Smooth muscle cell (in vitro differentiated cells): ENCODE data around the gene INTS14. TPM values are rescaled to one million over a fixed set of nuclear protein-coding genes. Genes with fewer than 3 reads are reported as not detected.

Experiments used
- DNase-seq: peaks from one replicate; lab custom pipeline; 2025; ENCODE audit not compliant: unreplicated experiment; lab: John Stamatoyannopoulos, UW
- H2AFZ ChIP-seq: fragments of 200-600 bp; sonication (generic); 2 replicates; pipeline ENCODE4 v1.6.0; 2016; ENCODE audit warnings: antibody characterized with exemption, low read depth, mild to moderate bottlenecking
- H3F3A ChIP-seq: fragments of 200-600 bp; sonication (generic); 2 replicates; pipeline ENCODE4 v1.6.0; 2017; ENCODE audit warnings: antibody characterized with exemption, low read depth
- H3K27ac ChIP-seq: fragments of 200-600 bp; sonication (generic); 2 replicates; pipeline ENCODE4 v1.5.1; 2016; ENCODE audit warnings: low read depth, mild to moderate bottlenecking
- H3K27me3 ChIP-seq: fragments of 200-600 bp; sonication (generic); 2 replicates; pipeline ENCODE4 v1.6.1; 2016; ENCODE audit warnings: low read depth, mild to moderate bottlenecking
- H3K36me3 ChIP-seq: fragments of 200-600 bp; sonication (generic); 2 replicates; pipeline ENCODE4 v1.5.1; 2016; ENCODE audit warnings: low read depth
- H3K4me1 ChIP-seq: fragments of 200-600 bp; sonication (generic); 2 replicates; pipeline ENCODE4 v1.5.1; 2016; ENCODE audit warnings: low read depth
- H3K4me2 ChIP-seq: fragments of 200-600 bp; sonication (generic); 2 replicates; pipeline ENCODE4 v1.6.0; 2016; ENCODE audit warnings: mild to moderate bottlenecking
- H3K4me3 ChIP-seq: fragments of 200-600 bp; sonication (generic); 2 replicates; pipeline ENCODE4 v1.5.1; 2016; ENCODE audit warnings: mild to moderate bottlenecking
- H3K79me2 ChIP-seq: fragments of 200-600 bp; sonication (generic); 2 replicates; pipeline ENCODE4 v1.6.0; 2016; ENCODE audit warnings: low read depth, mild to moderate bottlenecking
- H3K9ac ChIP-seq: fragments of 200-600 bp; sonication (generic); 2 replicates; pipeline ENCODE4 v1.6.0; 2016; ENCODE audit warnings: low read depth
- H3K9me3 ChIP-seq: fragments of 200-600 bp; sonication (generic); replicated peaks from 2 replicates; pipeline ENCODE4 v1.5.1; 2016; ENCODE audit warnings: low read depth
- H4K20me1 ChIP-seq: fragments of 200-600 bp; sonication (generic); 2 replicates; pipeline ENCODE4 v1.6.0; 2016; ENCODE audit warnings: low read depth
- WGBS: methylation state at CpG from one replicate; pipeline ENCODE4 v1.1.7; 2016; ENCODE audit warnings: low lambda C conversion rate; 5-methylcytosine and 5-hydroxymethylcytosine counted together
- polyA plus RNA-seq: library from polyadenylated mRNA; unstranded; fragments of >200 nt; fragmentation: Nextera tagmentation; extraction: Ambion mirVana; gene quantifications from 2 replicates; pipeline ENCODE4 v1.2.1, GENCODE V29; 2016
- total RNA-seq: library from RNA; depleted of rRNA; stranded (reverse); fragments of >200 nt; gene quantifications from 2 replicates; pipeline ENCODE4 v1.2.3, GENCODE V29; 2014
- TF ChIP-seq, protein P1 (sequence below): fragments of 200-600 bp; sonication (generic); IDR thresholded peaks from 2 replicates; pipeline ENCODE4 v1.5.1; 2017; ENCODE audit warnings: borderline replicate concordance, mild to moderate bottlenecking, antibody characterized with exemption; ENCODE audit not compliant: insufficient read depth, poor library complexity, severe bottlenecking

Gene INTS14
- total RNA-seq (18.3 and 36.6 TPM in 2 replicates), polyA plus RNA-seq (21.2 and 22.5 TPM in 2 replicates)

DNA sequence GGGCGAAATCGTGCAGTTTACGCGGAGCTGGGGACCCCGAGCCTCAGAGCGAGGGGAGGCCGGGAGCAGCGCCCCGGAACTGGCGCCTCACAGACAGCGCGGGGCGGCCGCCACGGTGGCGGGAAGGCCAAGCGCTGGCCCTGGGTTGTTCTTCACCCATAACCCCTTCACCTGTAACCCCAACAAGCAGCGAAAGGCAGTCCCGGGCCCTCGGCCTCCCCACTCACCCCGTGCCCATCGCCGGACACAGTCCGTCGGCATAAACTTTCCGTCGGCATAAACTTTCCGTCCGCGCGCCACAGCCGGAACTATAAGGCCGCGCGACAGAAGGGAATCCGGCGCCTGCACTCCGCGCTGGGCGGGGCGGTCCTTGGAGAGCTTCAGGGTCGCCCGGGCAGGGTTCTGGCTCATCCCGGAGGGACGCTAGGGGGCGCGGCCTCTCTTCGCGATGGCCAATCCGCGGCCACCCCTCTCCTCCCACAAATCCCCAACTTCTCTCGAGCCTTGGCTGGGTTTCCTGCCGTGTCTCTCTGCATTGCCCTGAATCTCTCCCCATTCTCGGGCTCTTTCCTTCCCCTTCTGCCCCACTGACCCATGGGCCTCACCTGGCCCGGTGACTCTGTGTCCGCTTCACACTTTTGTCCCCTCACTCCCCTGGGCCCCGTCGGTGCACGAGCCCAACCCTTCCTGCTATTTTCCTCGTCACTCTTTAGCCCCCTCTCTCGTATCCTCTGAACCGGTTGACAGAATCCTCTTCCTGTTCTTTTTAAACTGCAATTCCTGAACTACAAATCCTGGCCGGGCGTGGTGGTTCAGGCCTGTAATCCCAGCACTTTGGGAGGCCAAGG is at the start of gene INTS14:
TSS of gene INTS14 (minus strand) at position 261 of the 848 bp plus-strand sequence. CDS start 3,751 bp downstream, outside the sequence.
- peaks cover 41% of the 10 kb centered on the region for H3K79me2 ChIP-seq
- TF ChIP-seq, protein P1, sequence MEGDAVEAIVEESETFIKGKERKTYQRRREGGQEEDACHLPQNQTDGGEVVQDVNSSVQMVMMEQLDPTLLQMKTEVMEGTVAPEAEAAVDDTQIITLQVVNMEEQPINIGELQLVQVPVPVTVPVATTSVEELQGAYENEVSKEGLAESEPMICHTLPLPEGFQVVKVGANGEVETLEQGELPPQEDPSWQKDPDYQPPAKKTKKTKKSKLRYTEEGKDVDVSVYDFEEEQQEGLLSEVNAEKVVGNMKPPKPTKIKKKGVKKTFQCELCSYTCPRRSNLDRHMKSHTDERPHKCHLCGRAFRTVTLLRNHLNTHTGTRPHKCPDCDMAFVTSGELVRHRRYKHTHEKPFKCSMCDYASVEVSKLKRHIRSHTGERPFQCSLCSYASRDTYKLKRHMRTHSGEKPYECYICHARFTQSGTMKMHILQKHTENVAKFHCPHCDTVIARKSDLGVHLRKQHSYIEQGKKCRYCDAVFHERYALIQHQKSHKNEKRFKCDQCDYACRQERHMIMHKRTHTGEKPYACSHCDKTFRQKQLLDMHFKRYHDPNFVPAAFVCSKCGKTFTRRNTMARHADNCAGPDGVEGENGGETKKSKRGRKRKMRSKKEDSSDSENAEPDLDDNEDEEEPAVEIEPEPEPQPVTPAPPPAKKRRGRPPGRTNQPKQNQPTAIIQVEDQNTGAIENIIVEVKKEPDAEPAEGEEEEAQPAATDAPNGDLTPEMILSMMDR: peak; percentile 53

DNA sequence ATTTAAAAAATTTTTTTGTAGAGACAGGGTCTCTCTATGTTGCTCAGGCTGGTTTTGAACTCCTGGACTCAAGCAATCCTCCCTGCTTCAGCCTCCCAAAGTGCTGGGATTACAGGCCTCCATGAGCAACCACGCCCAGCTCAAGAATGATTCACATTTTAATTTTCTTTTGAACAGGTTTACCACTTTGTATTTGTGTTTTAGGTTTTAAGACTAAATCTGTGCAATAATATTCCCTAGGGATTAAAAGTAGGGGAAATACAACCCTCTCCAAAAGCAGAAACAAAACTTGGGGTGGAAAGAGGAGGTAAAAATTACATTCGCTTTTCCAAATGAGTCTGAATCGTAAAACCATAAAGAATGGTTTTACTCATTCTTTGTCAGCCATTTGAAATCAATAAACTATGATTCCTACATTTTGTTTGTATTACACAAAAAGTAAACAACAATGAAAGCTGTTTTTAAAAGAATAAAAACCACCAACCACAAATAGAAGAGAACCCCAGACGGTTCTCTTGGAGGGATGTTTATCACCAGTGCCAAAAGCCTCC is 48.6 kb upstream of the INTS14 start:
- 95% methylated on average over 4 of the region's 4 CpGs for WGBS
- Histone ChIP-seq H2AFZ (no peak overlapping the region), H3K9me3 (no peaks in the 10 kb centered on the region), H3K4me3 (no peak overlapping the region), H3K4me1 (no peaks in the 10 kb centered on the region), H3K9ac (no peak overlapping the region), H3K27ac (no peak overlapping the region), H4K20me1 (no peaks in the 10 kb centered on the region), H3K36me3 (no peaks in the 10 kb centered on the region), H3K4me2 (no peak overlapping the region), H3F3A (no peaks in the 10 kb centered on the region), H3K27me3 (no peaks in the 10 kb centered on the region), H3K79me2 (no peaks in the 10 kb centered on the region)
- no peak for DNase-seq
- TF ChIP-seq, protein P1: no peak

More for the DNA sequence above, at the start of gene INTS14:
- H4K20me1 ChIP-seq: no peaks in the 10 kb centered on the region
- no peaks in the 10 kb centered on the region for H3K27me3 ChIP-seq
- DNase-seq: peak; percentile 91
- peaks cover 23% of the 10 kb centered on the region for H3K4me1 ChIP-seq
- peak within 1 kb of the TSS; percentile 97 for H2AFZ ChIP-seq
- H3K4me2 ChIP-seq: peak within 1 kb of the TSS; percentile 95
- H3K36me3 ChIP-seq: no peaks in the 10 kb centered on the region
- no peaks in the 10 kb centered on the region for H3K9me3 ChIP-seq
- H3K4me3 ChIP-seq: peak within 1 kb of the TSS; percentile 88
- WGBS: 3% methylated on average over 59 of the region's 64 CpGs
- H3F3A ChIP-seq: no peaks in the 10 kb centered on the region
- peak within 1 kb of the TSS; percentile 93 for H3K9ac ChIP-seq
- H3K27ac ChIP-seq: peak within 1 kb of the TSS; percentile 80

- no peak for DNase-seq
- no peak overlapping the region for H3K9ac ChIP-seq
- no peaks in the 10 kb centered on the region for H3K79me2 ChIP-seq
- H3K4me1 ChIP-seq: no peaks in the 10 kb centered on the region
- no peaks in the 10 kb centered on the region for H3K9me3 ChIP-seq
- H2AFZ ChIP-seq: no peak overlapping the region
- no peak overlapping the region for H3K27ac ChIP-seq
- H3K4me3 ChIP-seq: no peak overlapping the region
- H4K20me1 ChIP-seq: no peaks in the 10 kb centered on the region
- H3F3A ChIP-seq: no peaks in the 10 kb centered on the region
- no peaks in the 10 kb centered on the region for H3K27me3 ChIP-seq
- WGBS: 95% methylated on average over 4 of the region's 4 CpGs
- TF ChIP-seq, protein P1: no peak
- no peaks in the 10 kb centered on the region for H3K36me3 ChIP-seq
- H3K4me2 ChIP-seq: no peak overlapping the region
Measured at GRCh38 chr15:65655457-65655856, 44.5 kb upstream of the INTS14 start.
